ENCODE results near the gene MARVELD2. TPM values are rescaled to one million over a fixed set of nuclear protein-coding genes. Genes with fewer than 3 reads are reported as not detected.
"Not testable (repeated sequence)": the region's sequence is repeated elsewhere in the genome, so short reads cannot be mapped to it uniquely, and the experiment has no call there.

Gene MARVELD2
- total RNA-seq, 1 donor from 2014 or later = 1.6 TPM

DNA sequence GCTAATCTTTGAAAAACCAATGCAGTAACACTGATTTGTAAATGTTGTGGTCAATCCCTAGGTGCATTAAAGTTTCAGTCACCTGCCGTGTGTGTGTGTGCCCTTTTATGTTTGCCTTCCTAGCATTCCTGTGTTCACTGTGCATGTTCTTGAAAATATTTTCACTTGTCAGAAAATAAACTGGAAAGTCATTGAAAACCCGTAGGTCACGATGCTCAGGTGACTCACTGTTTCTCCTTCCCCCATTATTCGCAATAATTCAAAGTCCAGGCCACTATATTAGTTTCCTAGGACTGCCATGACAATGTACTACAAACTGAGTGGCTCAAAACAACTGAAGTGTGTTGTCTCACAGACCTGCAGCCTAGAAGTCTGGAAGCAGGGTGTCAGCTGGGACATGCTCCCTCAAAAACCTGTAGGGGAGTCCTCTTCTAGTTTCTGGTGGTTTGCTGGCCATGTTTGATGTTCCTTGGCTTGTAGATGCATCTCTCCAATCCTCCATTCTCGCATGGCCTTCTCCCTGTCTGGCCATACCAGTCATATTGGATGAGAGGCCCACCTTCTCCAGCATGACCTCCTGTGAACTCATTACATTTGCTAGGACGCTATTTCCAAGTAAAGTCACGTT, 29.3 kb downstream of the MARVELD2 start:
- intact Hi-C loops (cut with micrococcal nuclease) = no loop called here
- H3K27ac Mint-ChIP-seq = no peak overlapping the region
- ChIA-PET CTCF (no interaction called here), POLR2A (interaction anchor here (0.5 kb wide), 1 partner anchor 17 kb away, joined by 3 read pairs; no protein-coding TSS in a partner anchor)
- no peak overlapping the region for H3K4me3 Mint-ChIP-seq
- H3K36me3 Mint-ChIP-seq (ENCODE audit: low read depth) = no peaks in the 10 kb centered on the region
- TF ChIP-seq CTCF (IDR thresholded peaks at IDR 0.05) = no peak
- no peaks in the 10 kb centered on the region for H3K27me3 Mint-ChIP-seq
- H3K9me3 Mint-ChIP-seq = no peaks in the 10 kb centered on the region
- DNase-seq = no peak
- H3K4me1 Mint-ChIP-seq = no peaks in the 10 kb centered on the region
- ATAC-seq (ENCODE audit: low read depth) = no peak

DNA sequence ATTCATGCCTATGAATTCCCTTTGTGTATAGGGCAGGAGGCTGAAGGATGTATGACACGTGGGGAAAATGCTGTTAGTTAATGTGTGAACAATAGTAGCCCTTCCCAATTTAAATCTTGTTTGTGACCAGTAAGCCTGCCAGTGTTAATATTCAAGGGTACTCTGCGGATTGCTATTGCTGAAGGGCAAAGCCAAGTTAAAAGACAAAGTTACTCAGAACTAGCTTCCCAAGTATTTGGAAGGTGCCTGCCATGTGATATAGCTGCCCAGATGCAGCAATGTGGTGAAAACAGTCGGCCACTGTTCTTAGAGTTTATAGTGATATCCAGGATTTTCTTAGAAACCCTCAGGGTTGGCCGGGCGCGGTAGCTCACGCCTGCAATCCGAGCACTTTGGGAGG, 34.6 kb downstream of the MARVELD2 start:
- ChIA-PET CTCF (no interaction called here), POLR2A (no interaction called here)
- TF ChIP-seq CTCF (IDR thresholded peaks at IDR 0.05) = no peak
- H3K36me3 Mint-ChIP-seq (ENCODE audit: low read depth) = no peaks in the 10 kb centered on the region
- ATAC-seq (ENCODE audit: low read depth) = no peak
- H3K9me3 Mint-ChIP-seq = no peaks in the 10 kb centered on the region
- no peak for DNase-seq
- no peaks in the 10 kb centered on the region for H3K27me3 Mint-ChIP-seq
- H3K4me3 Mint-ChIP-seq = no peak overlapping the region
- no peaks in the 10 kb centered on the region for H3K4me1 Mint-ChIP-seq
- H3K27ac Mint-ChIP-seq = no peak overlapping the region
- intact Hi-C loops (cut with micrococcal nuclease) = no loop called here

DNA sequence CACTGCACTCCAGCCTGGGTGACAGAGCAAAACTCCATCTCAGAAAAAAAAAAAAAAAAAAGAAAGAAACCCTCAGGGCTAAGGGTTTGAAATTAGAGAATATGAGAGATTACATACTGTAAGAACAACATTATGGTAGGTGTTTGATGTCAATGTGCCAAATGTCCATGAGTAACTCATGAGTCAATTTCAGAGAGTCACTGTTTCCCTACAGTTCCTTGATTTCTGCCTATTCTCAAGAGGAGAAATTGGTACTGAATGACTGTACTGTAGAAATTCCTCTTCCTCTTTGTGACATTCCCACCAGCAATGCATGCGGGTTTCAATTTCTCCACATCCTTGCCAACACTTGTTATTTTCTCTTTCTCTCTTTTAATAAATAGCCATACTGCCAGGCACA, 35.2 kb downstream of the MARVELD2 start:
- CTCF ChIA-PET = no interaction called here
- H3K36me3 Mint-ChIP-seq (ENCODE audit: low read depth) = no peaks in the 10 kb centered on the region
- TF ChIP-seq CTCF (IDR thresholded peaks at IDR 0.05) = no peak
- no peak overlapping the region for H3K27ac Mint-ChIP-seq
- H3K4me3 Mint-ChIP-seq = no peak overlapping the region
- no peak for ATAC-seq (ENCODE audit: low read depth)
- H3K27me3 Mint-ChIP-seq = no peaks in the 10 kb centered on the region
- no peak for DNase-seq
- H3K9me3 Mint-ChIP-seq = no peaks in the 10 kb centered on the region
- intact Hi-C loops (cut with micrococcal nuclease) = no loop called here
- H3K4me1 Mint-ChIP-seq = no peaks in the 10 kb centered on the region
- POLR2A ChIA-PET = no interaction called here

- CTCF ChIA-PET; DNase-seq; H3K36me3 Mint-ChIP-seq (ENCODE audit: low read depth); H3K4me3 Mint-ChIP-seq; H3K4me1 Mint-ChIP-seq; H3K27ac Mint-ChIP-seq; POLR2A ChIA-PET; H3K27me3 Mint-ChIP-seq; H3K9me3 Mint-ChIP-seq; intact Hi-C loops (cut with micrococcal nuclease); ATAC-seq (ENCODE audit: low read depth): not testable (repeated sequence)
Observed at GRCh38 chr5:69450527-69450926, 35.6 kb downstream of the MARVELD2 start.

DNA sequence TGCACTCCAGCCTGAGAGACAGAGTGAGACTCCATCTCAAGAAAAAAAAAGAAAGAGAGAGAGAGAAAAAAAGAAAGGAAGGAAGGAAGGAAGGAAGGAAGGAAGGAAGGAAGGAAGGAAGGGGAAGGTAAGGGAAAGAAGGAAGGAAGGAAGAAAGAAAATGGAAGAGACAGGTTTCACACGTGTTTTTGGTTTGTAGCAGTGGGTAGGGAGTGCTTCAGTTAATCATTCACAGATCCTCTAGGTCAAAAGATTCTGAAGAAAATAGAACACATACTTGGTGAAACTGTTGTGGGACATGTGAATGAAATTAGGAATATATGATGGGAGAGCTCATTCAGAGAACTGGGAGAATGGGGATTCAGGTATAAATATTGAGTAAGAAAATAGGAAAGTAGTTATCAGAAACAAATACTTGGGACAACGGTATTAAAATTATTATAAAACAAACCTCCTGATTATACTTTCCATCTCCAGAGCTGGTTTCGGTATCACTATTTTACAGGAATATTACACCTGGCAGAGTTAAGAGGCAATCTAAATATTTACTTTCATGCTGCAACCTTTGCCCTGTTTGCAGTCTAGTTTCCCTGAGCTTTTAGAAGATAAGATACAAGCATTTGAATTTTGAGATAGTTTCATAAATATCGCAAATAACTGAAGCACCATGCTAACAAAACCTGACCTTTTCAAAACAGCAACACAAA, 37.2 kb downstream of the MARVELD2 start:
- CTCF ChIA-PET = no interaction called here
- intact Hi-C loops (cut with micrococcal nuclease) = no loop called here
- POLR2A ChIA-PET = no interaction called here
- DNase-seq (no peak), ATAC-seq (ENCODE audit: low read depth) (no peak)
- Mint-ChIP-seq H3K9me3 (no peaks in the 10 kb centered on the region), H3K36me3 (ENCODE audit: low read depth) (no peaks in the 10 kb centered on the region), H3K4me3 (no peak overlapping the region), H3K4me1 (no peaks in the 10 kb centered on the region), H3K27ac (no peak overlapping the region), H3K27me3 (no peaks in the 10 kb centered on the region)
- TF ChIP-seq CTCF (IDR thresholded peaks at IDR 0.05) = no peak

GRCh38 chr5:69453487-69453886, 38.6 kb downstream of the MARVELD2 start:
- H3K36me3 Mint-ChIP-seq (ENCODE audit: low read depth); H3K9me3 Mint-ChIP-seq; CTCF ChIA-PET; H3K4me3 Mint-ChIP-seq; POLR2A ChIA-PET; ATAC-seq (ENCODE audit: low read depth); DNase-seq; intact Hi-C loops (cut with micrococcal nuclease); H3K4me1 Mint-ChIP-seq; H3K27me3 Mint-ChIP-seq; H3K27ac Mint-ChIP-seq: not testable (repeated sequence)
